Progenitor cell of endocrine pancreas (in vitro differentiated cells): ENCODE results near the gene ITGAL. TPM values are rescaled to one million over a fixed set of nuclear protein-coding genes. Genes with fewer than 3 reads are reported as not detected.
A peak's percentile ranks its signal among the peaks of the same experiment; 100 is the strongest.

Experiments used
- DNase-seq: peaks from one replicate; pipeline ENCODE4 v3.0.0; 2021; ENCODE audit warnings: low spot score; ENCODE audit not compliant: unreplicated experiment
- H3K27ac Mint-ChIP-seq: 2 replicates; pipeline ENCODE4 v1.8.0; 2021; ENCODE audit warnings: mild to moderate bottlenecking, moderate library complexity, mixed read lengths
- H3K27me3 Mint-ChIP-seq: 2 replicates; pipeline ENCODE4 v1.8.0; 2021; ENCODE audit warnings: mixed read lengths
- H3K36me3 Mint-ChIP-seq: 2 replicates; pipeline ENCODE4 v1.8.0; 2022; ENCODE audit warnings: mixed read lengths; ENCODE audit not compliant: insufficient read depth
- H3K4me1 Mint-ChIP-seq: 2 replicates; pipeline ENCODE4 v1.8.0; 2021; ENCODE audit warnings: low read depth, mixed read lengths
- H3K4me3 Mint-ChIP-seq: 2 replicates; pipeline ENCODE4 v1.8.0; 2021; ENCODE audit warnings: low read depth, mild to moderate bottlenecking, moderate library complexity, mixed read lengths
- H3K9me3 Mint-ChIP-seq: 2 replicates; pipeline ENCODE4 v1.8.0; 2021; ENCODE audit warnings: low read depth, mixed read lengths
- CTCF ChIP-seq: fragments of 200-600 bp; sonication (generic); IDR thresholded peaks from one replicate; pipeline ENCODE4 v1.5.0; 2021; ENCODE audit warnings: antibody characterized with exemption, mild to moderate bottlenecking; ENCODE audit not compliant: unreplicated experiment
- long read RNA-seq: library from polyadenylated mRNA; unstranded; transcript quantifications from one replicate; pipeline ENCODE4 v2.0.0, GENCODE V29; 2020
- total RNA-seq: library from RNA; stranded (reverse); gene quantifications from 2 replicates; pipeline ENCODE4 v1.2.1, GENCODE V29; 2021

The ITGAL gene
- 0.49 and 0.53 TPM in 2 replicates for total RNA-seq
- long read RNA-seq: 0 reads

- Mint-ChIP-seq H3K27ac (no peak within 1 kb of the TSS), H3K4me1 (no peaks in the 10 kb centered on the region)
Observed at GRCh38 chr16:30472328-30472942, at the start of gene ITGAL. TSS of gene ITGAL (plus strand) at chr16:30472742. CDS start at chr16:30472838, 96 bp downstream.

GRCh38 chr16:30428055-30428454 is 44.5 kb upstream of the ITGAL start:
- Mint-ChIP-seq H3K27ac (peak overlapping the region; percentile 0), H3K36me3 (peaks cover 16% of the 10 kb centered on the region), H3K4me1 (peaks cover 8% of the 10 kb centered on the region), H3K4me3 (no peak overlapping the region), H3K27me3 (no peaks in the 10 kb centered on the region), H3K9me3 (no peaks in the 10 kb centered on the region)
- DNase-seq: no peak
- TF ChIP-seq CTCF: no peak

More at GRCh38 chr16:30472328-30472942, at the start of gene ITGAL:
- Mint-ChIP-seq H3K27me3 (no peaks in the 10 kb centered on the region), H3K36me3 (no peaks in the 10 kb centered on the region), H3K9me3 (no peaks in the 10 kb centered on the region), H3K4me3 (no peak within 1 kb of the TSS)
- DNase-seq: no peak
- no peak for TF ChIP-seq CTCF

GRCh38 chr16:30429418-30429677 is 43.2 kb upstream of the ITGAL start:
- no peaks in the 10 kb centered on the region for H3K27me3 Mint-ChIP-seq
- no peak for DNase-seq
- peak overlapping the region; percentile 1 for H3K27ac Mint-ChIP-seq
- H3K4me3 Mint-ChIP-seq: no peak overlapping the region
- H3K9me3 Mint-ChIP-seq: no peaks in the 10 kb centered on the region
- peaks cover 10% of the 10 kb centered on the region for H3K4me1 Mint-ChIP-seq
- peaks cover 16% of the 10 kb centered on the region for H3K36me3 Mint-ChIP-seq
- TF ChIP-seq CTCF: no peak

GRCh38 chr16:30429678-30430427 is 42.7 kb upstream of the ITGAL start, which contains the start of gene DCTPP1:
TSS of gene DCTPP1 (minus strand) at chr16:30430030. CDS start at chr16:30429980, 50 bp downstream.
- peak within 1 kb of the TSS; percentile 1 for H3K27ac Mint-ChIP-seq
- peaks cover 13% of the 10 kb centered on the region for H3K36me3 Mint-ChIP-seq
- H3K4me3 Mint-ChIP-seq: no peak within 1 kb of the TSS

More at GRCh38 chr16:30429678-30430427, 42.7 kb upstream of the ITGAL start, which contains the start of gene DCTPP1:
- TF ChIP-seq CTCF: peak; percentile 83
- peaks cover 10% of the 10 kb centered on the region for H3K4me1 Mint-ChIP-seq
- H3K9me3 Mint-ChIP-seq: no peaks in the 10 kb centered on the region
- peak; percentile 86 for DNase-seq
- H3K27me3 Mint-ChIP-seq: peaks cover 1% of the 10 kb centered on the region
